ENCODE data around the gene RALGPS1. TPM values are rescaled to one million over a fixed set of nuclear protein-coding genes. Genes with fewer than 3 reads are reported as not detected.
A peak's percentile ranks its signal among the peaks of the same experiment; 100 is the strongest.

Gene RALGPS1
- total RNA-seq, 4 donors from 2014 or later, result 3.3 to 9.8 (median 6.7) TPM

DNA sequence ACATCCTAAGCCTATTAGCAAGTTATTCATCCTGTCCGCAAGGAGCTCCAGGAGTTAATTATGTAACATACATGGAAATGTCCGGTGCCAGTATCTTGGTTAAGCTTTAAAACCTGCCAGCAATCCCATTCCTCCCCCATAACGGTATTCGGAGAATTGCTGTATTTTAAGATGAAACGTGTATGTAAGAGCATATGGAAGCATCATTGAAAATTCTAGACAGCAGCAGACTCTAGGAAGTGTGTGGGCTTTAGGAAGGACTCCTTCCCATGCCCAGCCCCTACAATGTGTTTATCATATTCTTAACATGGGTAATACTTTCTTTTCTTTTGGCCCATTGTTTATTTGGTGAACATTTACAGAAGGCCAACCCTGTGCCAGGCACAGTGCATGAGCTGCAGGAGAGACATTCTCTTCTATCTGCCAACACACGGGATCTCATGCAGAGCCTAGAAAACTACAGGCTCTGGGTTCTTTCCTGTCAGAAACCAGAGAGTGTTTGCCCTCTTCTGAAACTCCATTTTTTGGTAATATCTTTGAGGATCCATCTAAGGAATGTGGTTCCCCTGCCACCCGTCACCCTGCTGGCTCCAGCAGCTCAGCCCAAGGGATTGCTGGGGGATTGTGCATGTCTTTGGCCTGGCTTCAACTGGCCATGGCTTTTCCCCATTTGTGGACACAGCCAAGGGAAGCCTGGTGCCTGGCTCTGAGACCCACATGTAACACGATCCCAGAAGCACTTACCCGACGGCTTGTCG, 192.8 kb downstream of the RALGPS1 start:
- Histone ChIP-seq H3K4me1 (peaks cover 0 to 51% (median 3%) of the 10 kb centered on the region in 4 donors), H3K4me3 (no peak overlapping the region), H3K36me3 (peaks cover 0 to 33% (median 0%) of the 10 kb centered on the region in 3 donors), H3K27ac (peak overlapping the region in 1 of 4 donors; percentile 2), H3K9me3 (no peaks in the 10 kb centered on the region), H3K27me3 (no peaks in the 10 kb centered on the region)
- WGBS, 2 donors, result 71 to 87% methylated on average over 11 of the region's 11 CpGs
- TF ChIP-seq EP300 (IDR thresholded peaks at IDR 0.05), result no peak
- no peak for TF ChIP-seq POLR2A (IDR thresholded peaks at IDR 0.05)
- TF ChIP-seq, protein P1, sequence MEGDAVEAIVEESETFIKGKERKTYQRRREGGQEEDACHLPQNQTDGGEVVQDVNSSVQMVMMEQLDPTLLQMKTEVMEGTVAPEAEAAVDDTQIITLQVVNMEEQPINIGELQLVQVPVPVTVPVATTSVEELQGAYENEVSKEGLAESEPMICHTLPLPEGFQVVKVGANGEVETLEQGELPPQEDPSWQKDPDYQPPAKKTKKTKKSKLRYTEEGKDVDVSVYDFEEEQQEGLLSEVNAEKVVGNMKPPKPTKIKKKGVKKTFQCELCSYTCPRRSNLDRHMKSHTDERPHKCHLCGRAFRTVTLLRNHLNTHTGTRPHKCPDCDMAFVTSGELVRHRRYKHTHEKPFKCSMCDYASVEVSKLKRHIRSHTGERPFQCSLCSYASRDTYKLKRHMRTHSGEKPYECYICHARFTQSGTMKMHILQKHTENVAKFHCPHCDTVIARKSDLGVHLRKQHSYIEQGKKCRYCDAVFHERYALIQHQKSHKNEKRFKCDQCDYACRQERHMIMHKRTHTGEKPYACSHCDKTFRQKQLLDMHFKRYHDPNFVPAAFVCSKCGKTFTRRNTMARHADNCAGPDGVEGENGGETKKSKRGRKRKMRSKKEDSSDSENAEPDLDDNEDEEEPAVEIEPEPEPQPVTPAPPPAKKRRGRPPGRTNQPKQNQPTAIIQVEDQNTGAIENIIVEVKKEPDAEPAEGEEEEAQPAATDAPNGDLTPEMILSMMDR (IDR thresholded peaks at IDR 0.05), result no peak
- DNase-seq (ENCODE audit: low spot score in 2 of 2), result no peak

DNA sequence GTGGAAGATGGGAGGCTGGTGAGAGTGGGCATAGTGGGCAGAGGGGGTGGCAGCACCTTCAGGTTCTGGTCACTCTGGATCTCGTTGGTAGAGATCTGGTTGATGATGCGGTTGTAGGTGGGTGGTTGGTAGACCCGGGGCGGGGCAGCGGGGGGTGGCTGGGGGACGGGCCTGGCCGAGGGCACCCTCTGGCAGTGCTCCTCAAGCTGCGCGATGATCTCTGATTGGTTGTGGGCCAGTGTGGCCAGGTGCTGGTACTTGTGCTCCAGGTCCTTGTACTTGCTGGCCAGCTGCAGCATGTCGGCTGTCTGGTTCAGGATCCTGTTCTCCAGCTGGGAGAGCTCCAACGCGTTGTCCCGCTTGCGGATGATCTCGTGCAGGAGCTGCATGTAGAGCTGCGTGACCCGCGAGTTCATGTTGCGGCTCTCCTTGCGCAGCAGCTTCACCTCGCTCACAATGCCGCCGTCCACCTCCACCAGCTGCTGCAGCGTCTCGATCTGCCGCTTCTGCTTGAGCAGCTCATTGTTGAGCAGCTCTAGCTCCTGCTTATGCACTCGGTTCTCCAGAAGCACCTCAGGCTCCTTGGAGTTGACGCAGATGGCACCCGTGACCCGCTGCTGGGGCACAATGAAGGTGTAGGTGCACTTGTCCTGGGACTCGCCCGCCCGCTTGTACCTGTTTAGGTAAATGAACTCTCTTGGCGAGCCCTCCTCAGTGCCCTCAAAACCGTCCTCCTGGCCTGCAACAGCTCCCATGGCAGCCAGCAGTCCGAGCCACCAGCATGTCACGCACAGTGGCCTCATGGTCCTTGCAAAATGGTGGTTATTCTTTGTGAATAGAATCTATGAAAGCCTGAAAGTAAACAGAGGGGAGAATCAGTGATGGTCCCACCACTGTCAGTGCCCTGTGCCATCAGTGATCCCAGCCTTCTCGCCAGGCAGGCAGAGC, 193.6 kb downstream of the RALGPS1 start:
- peaks cover 0 to 51% (median 8%) of the 10 kb centered on the region in 4 donors for H3K4me1 ChIP-seq
- TF ChIP-seq POLR2A (IDR thresholded peaks at IDR 0.05), result no peak
- TF ChIP-seq EP300 (IDR thresholded peaks at IDR 0.05), result no peak
- TF ChIP-seq, protein P1 (IDR thresholded peaks at IDR 0.05), result no peak
- H3K9me3 ChIP-seq, result no peaks in the 10 kb centered on the region
- H3K36me3 ChIP-seq, result peaks cover 0 to 33% (median 0%) of the 10 kb centered on the region in 3 donors
- no peaks in the 10 kb centered on the region for H3K27me3 ChIP-seq
- peak overlapping the region in 2 of 4 donors; percentile 2 to 25 for H3K27ac ChIP-seq
- 95 to 97% methylated on average over 32 to 36 of the region's 38 CpGs for WGBS, 2 donors
- no peak overlapping the region for H3K4me3 ChIP-seq
- DNase-seq (ENCODE audit: low spot score in 2 of 2), result no peak

DNA sequence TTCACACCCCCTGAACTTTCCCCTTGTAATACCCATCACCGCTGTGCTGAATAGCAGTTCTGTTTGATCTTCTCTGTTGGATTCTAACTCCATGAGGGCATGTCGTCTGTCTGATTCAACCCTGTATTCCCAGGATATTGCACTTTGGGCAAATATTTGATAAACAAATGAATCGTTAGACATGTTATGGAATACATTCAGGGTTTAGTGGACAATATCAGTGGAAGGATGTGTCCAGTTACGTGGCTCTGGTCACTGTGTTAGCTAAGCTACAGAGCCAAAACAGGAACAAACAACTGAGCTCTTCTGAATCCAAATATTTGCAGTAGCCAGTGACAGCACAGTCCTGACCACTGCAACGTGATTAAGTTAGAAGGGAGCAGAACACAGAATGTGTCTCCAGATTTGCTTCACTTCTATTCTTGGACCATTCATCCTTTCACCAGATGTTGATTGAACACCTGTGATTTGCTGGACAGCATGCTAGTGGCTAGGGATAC, 194.7 kb downstream of the RALGPS1 start:
- TF ChIP-seq POLR2A (IDR thresholded peaks at IDR 0.05) (no peak), EP300 (IDR thresholded peaks at IDR 0.05) (no peak)
- TF ChIP-seq, protein P1 (IDR thresholded peaks at IDR 0.05), result no peak
- no peak overlapping the region for H3K4me3 ChIP-seq
- no peak for DNase-seq (ENCODE audit: low spot score in 2 of 2)
- WGBS, 2 donors, result 71 to 77% methylated on average over 5 of the region's 5 CpGs
- H3K27ac ChIP-seq, result peak overlapping the region in 3 of 4 donors; percentile 15 to 72 (median 25)
- H3K4me1 ChIP-seq, result peaks cover 0 to 52% (median 8%) of the 10 kb centered on the region in 4 donors
- H3K9me3 ChIP-seq, result no peaks in the 10 kb centered on the region
- no peaks in the 10 kb centered on the region for H3K27me3 ChIP-seq
- H3K36me3 ChIP-seq, result peaks cover 0 to 33% (median 0%) of the 10 kb centered on the region in 3 donors

DNA sequence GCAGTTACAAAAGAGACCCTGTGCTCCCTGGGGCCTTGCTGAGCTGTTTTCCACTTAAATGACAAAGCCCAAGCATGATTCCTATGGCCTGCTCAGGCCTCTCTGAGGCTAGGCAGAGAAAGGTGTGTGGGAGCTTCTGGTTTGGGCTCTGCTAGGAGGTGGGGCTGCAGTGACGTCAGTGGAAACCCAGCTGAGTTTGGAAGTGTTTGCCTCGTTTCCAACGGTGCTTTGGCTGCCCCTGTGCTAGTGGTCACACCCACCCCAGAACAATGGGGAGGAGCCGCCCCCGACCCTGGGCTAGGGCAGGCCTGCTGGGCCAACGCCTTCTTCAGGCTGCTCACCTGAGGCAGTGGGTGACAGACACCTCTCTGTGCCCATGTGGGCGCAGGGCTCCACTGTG, 197.5 kb downstream of the RALGPS1 start:
- TF ChIP-seq EP300 (IDR thresholded peaks at IDR 0.05), result no peak
- no peak for TF ChIP-seq POLR2A (IDR thresholded peaks at IDR 0.05)
- TF ChIP-seq, protein P1 (IDR thresholded peaks at IDR 0.05), result no peak
- H3K4me3 ChIP-seq, result no peak overlapping the region
- H3K36me3 ChIP-seq, result peaks cover 0 to 16% (median 0%) of the 10 kb centered on the region in 3 donors
- 25 to 52% methylated on average over 5 of the region's 7 CpGs for WGBS, 2 donors
- H3K27me3 ChIP-seq, result no peaks in the 10 kb centered on the region
- peak overlapping the region in 2 of 4 donors; percentile 64 to 72 for H3K27ac ChIP-seq
- H3K4me1 ChIP-seq, result peaks cover 0 to 47% (median 8%) of the 10 kb centered on the region in 4 donors
- no peak for DNase-seq (ENCODE audit: low spot score in 2 of 2)
- no peaks in the 10 kb centered on the region for H3K9me3 ChIP-seq

All from tibial nerve (tissue), 4 donors.